Activated T-cell treated with anti-CD3 and anti-CD28 coated beads, Interleukin-2, amount 50 U/mL, for 72 hours (primary cell): ENCODE results near the gene CLPX. TPM values are rescaled to one million over a fixed set of nuclear protein-coding genes. Genes with fewer than 3 reads are reported as not detected.
A peak's percentile ranks its signal among the peaks of the same experiment; 100 is the strongest.
"Not testable (repeated sequence)": the region's sequence is repeated elsewhere in the genome, so short reads cannot be mapped to it uniquely, and the experiment has no call there.

ENCODE experiments used
- ATAC-seq, 2 donors: fragments of 150-1000 bp; cut with Tn5 transposase; replicated peaks in 1 of 2; 2 replicates each; pipeline ENCODE4 v1.10.0; 2021; ENCODE audit warnings: moderate library complexity in 2 of 2, mild to moderate bottlenecking in 1 of 2
- DNase-seq, 2 donors: peaks; one replicate each; pipeline ENCODE4 v3.0.0; 2021 to 2022; ENCODE audit warnings: mixed read lengths in 1 of 2
- H3K27ac Mint-ChIP-seq: one replicate; pipeline ENCODE4 v1.8.0; 2022; ENCODE audit warnings: mild to moderate bottlenecking, moderate library complexity, mixed read lengths
- H3K27me3 Mint-ChIP-seq: one replicate; pipeline ENCODE4 v1.8.0; 2022; ENCODE audit warnings: low read depth, mixed read lengths
- H3K36me3 Mint-ChIP-seq, 2 donors: one replicate each; pipeline ENCODE4 v1.8.0; 2022; ENCODE audit warnings: mixed read lengths in 2 of 2, mild to moderate bottlenecking in 1 of 2; ENCODE audit not compliant: insufficient read depth in 2 of 2
- H3K4me1 Mint-ChIP-seq: one replicate; pipeline ENCODE4 v1.8.0; 2022; ENCODE audit warnings: low read depth, mixed read lengths
- H3K4me3 Mint-ChIP-seq, 2 donors: one replicate each; pipeline ENCODE4 v1.8.0; 2022; ENCODE audit warnings: mild to moderate bottlenecking in 2 of 2, mixed read lengths in 2 of 2, moderate library complexity in 2 of 2
- H3K9me3 Mint-ChIP-seq, 2 donors: one replicate each; pipeline ENCODE4 v1.8.0; 2022; ENCODE audit warnings: mixed read lengths in 2 of 2
- total RNA-seq, 2 donors: library from RNA; stranded (reverse); gene quantifications; one replicate each; pipeline ENCODE4 v1.2.3, GENCODE V29; 2022

The CLPX gene
- total RNA-seq, 2 donors from 2014 or later, result 61.9 to 64.5 TPM

- H3K27ac Mint-ChIP-seq, result no peak overlapping the region
- ATAC-seq (no peak), DNase-seq (no peak)
- no peak overlapping the region for H3K4me3 Mint-ChIP-seq
- H3K36me3 Mint-ChIP-seq, result no peaks in the 10 kb centered on the region
- no peaks in the 10 kb centered on the region for H3K4me1 Mint-ChIP-seq
- no peaks in the 10 kb centered on the region for H3K27me3 Mint-ChIP-seq
- H3K9me3 Mint-ChIP-seq, result no peaks in the 10 kb centered on the region
These were observed 12.1 kb upstream of the CLPX start for GRCh38 chr15:65197337-65197645.

GRCh38 chr15:65196637-65197336 lies 11.6 kb upstream of the CLPX start:
- ATAC-seq, result no peak
- Mint-ChIP-seq H3K36me3 (no peaks in the 10 kb centered on the region), H3K27me3 (no peaks in the 10 kb centered on the region), H3K4me1 (no peaks in the 10 kb centered on the region), H3K9me3 (no peaks in the 10 kb centered on the region), H3K4me3 (no peak overlapping the region), H3K27ac (no peak overlapping the region)
- no peak for DNase-seq

GRCh38 chr15:65195548-65195923 lies 10.4 kb upstream of the CLPX start:
- Mint-ChIP-seq H3K36me3 (no peaks in the 10 kb centered on the region), H3K9me3 (no peaks in the 10 kb centered on the region), H3K4me1 (no peaks in the 10 kb centered on the region), H3K27me3 (no peaks in the 10 kb centered on the region), H3K4me3 (no peak overlapping the region), H3K27ac (no peak overlapping the region)
- DNase-seq (no peak), ATAC-seq (no peak)

GRCh38 chr15:65194826-65195547 lies 9.8 kb upstream of the CLPX start:
- ATAC-seq, result no peak
- Mint-ChIP-seq H3K36me3 (no peaks in the 10 kb centered on the region), H3K27ac (no peak overlapping the region), H3K4me3 (no peak overlapping the region), H3K9me3 (no peaks in the 10 kb centered on the region), H3K27me3 (no peaks in the 10 kb centered on the region), H3K4me1 (no peaks in the 10 kb centered on the region)
- DNase-seq, result no peak

- H3K9me3 Mint-ChIP-seq, result no peaks in the 10 kb centered on the region
- H3K36me3 Mint-ChIP-seq, result no peaks in the 10 kb centered on the region
- ATAC-seq, result no peak
- H3K27me3 Mint-ChIP-seq, result no peaks in the 10 kb centered on the region
- no peak overlapping the region for H3K4me3 Mint-ChIP-seq
- no peak overlapping the region for H3K27ac Mint-ChIP-seq
- H3K4me1 Mint-ChIP-seq, result no peaks in the 10 kb centered on the region
- DNase-seq, result no peak
These were observed 6.9 kb upstream of the CLPX start for GRCh38 chr15:65192016-65192415.

- no peak overlapping the region for H3K4me3 Mint-ChIP-seq
- DNase-seq (peak; percentile 18 to 23), ATAC-seq (no peak)
- no peaks in the 10 kb centered on the region for H3K27me3 Mint-ChIP-seq
- no peaks in the 10 kb centered on the region for H3K9me3 Mint-ChIP-seq
- peaks cover 0 to 1% of the 10 kb centered on the region in 2 donors for H3K36me3 Mint-ChIP-seq
- peaks cover 6% of the 10 kb centered on the region for H3K4me1 Mint-ChIP-seq
- no peak overlapping the region for H3K27ac Mint-ChIP-seq
These were observed 4.1 kb upstream of the CLPX start for GRCh38 chr15:65189102-65189740.

GRCh38 chr15:65188472-65188871 lies 3.3 kb upstream of the CLPX start:
- not testable (repeated sequence) for H3K36me3 Mint-ChIP-seq, ATAC-seq, DNase-seq, H3K9me3 Mint-ChIP-seq, H3K27ac Mint-ChIP-seq, H3K4me1 Mint-ChIP-seq, H3K4me3 Mint-ChIP-seq, H3K27me3 Mint-ChIP-seq

GRCh38 chr15:65184305-65184867 lies 756 bp downstream of the CLPX start:
- ATAC-seq (peak; percentile 22 to 24), DNase-seq (peak; percentile 51 to 60)
- Mint-ChIP-seq H3K4me3 (peak overlapping the region; percentile 93 to 96), H3K27me3 (no peaks in the 10 kb centered on the region), H3K27ac (peak overlapping the region; percentile 96), H3K4me1 (peaks cover 26% of the 10 kb centered on the region), H3K36me3 (peaks cover 0 to 11% of the 10 kb centered on the region in 2 donors), H3K9me3 (no peaks in the 10 kb centered on the region)

GRCh38 chr15:65183865-65184159 lies 1.3 kb downstream of the CLPX start:
- peak overlapping the region; percentile 93 to 96 for H3K4me3 Mint-ChIP-seq
- H3K27me3 Mint-ChIP-seq, result no peaks in the 10 kb centered on the region
- peak overlapping the region; percentile 96 for H3K27ac Mint-ChIP-seq
- H3K4me1 Mint-ChIP-seq, result peaks cover 26% of the 10 kb centered on the region
- H3K36me3 Mint-ChIP-seq, result peaks cover 0 to 11% of the 10 kb centered on the region in 2 donors
- H3K9me3 Mint-ChIP-seq, result no peaks in the 10 kb centered on the region
- DNase-seq, result no peak
- no peak for ATAC-seq

- Mint-ChIP-seq H3K4me1 (peaks cover 26% of the 10 kb centered on the region), H3K4me3 (peak overlapping the region; percentile 93 to 96), H3K27me3 (no peaks in the 10 kb centered on the region), H3K9me3 (no peaks in the 10 kb centered on the region), H3K27ac (peak overlapping the region; percentile 63), H3K36me3 (peaks cover 0 to 13% of the 10 kb centered on the region in 2 donors)
- DNase-seq, result no peak
- ATAC-seq, result no peak
These were observed 2.6 kb downstream of the CLPX start for GRCh38 chr15:65182538-65182937.

- Mint-ChIP-seq H3K27ac (peak overlapping the region; percentile 28), H3K36me3 (peaks cover 0 to 18% of the 10 kb centered on the region in 2 donors), H3K4me1 (peaks cover 26% of the 10 kb centered on the region), H3K4me3 (peak overlapping the region; percentile 52 to 54)
- ATAC-seq, H3K9me3 Mint-ChIP-seq, DNase-seq, H3K27me3 Mint-ChIP-seq: not testable (repeated sequence)
These were observed 3.4 kb downstream of the CLPX start for GRCh38 chr15:65181582-65182353.

- Mint-ChIP-seq H3K27ac (no peak overlapping the region), H3K4me3 (no peak overlapping the region), H3K9me3 (no peaks in the 10 kb centered on the region), H3K4me1 (peaks cover 20% of the 10 kb centered on the region), H3K36me3 (peaks cover 0 to 23% of the 10 kb centered on the region in 2 donors), H3K27me3 (no peaks in the 10 kb centered on the region)
- no peak for ATAC-seq
- no peak for DNase-seq
These were observed 5.0 kb downstream of the CLPX start for GRCh38 chr15:65180167-65180566.

GRCh38 chr15:65177901-65178300 lies 7.2 kb downstream of the CLPX start:
- Mint-ChIP-seq H3K36me3 (peaks cover 0 to 20% of the 10 kb centered on the region in 2 donors), H3K4me1 (peaks cover 11% of the 10 kb centered on the region), H3K9me3 (no peaks in the 10 kb centered on the region), H3K27ac (no peak overlapping the region), H3K27me3 (no peaks in the 10 kb centered on the region), H3K4me3 (no peak overlapping the region)
- ATAC-seq (no peak), DNase-seq (no peak)
